Measurements from ENCODE around the gene POC1B. TPM values are rescaled to one million over a fixed set of nuclear protein-coding genes. Genes with fewer than 3 reads are reported as not detected.

Gene POC1B
- total RNA-seq, 4 donors from 2014 or later = 22.7 to 38.7 (median 25.1) TPM

- Histone ChIP-seq H3K4me1 (peaks cover 0 to 4% (median 0%) of the 10 kb centered on the region in 4 donors), H3K27me3 (no peaks in the 10 kb centered on the region), H3K4me3 (no peak overlapping the region), H3K36me3 (no peaks in the 10 kb centered on the region), H3K9me3 (no peaks in the 10 kb centered on the region), H3K27ac (no peak overlapping the region)
- 82 to 88% methylated on average over 4 of the region's 4 CpGs for WGBS, 2 donors
- TF ChIP-seq POLR2A (IDR thresholded peaks at IDR 0.05) = no peak
- TF ChIP-seq EP300 (IDR thresholded peaks at IDR 0.05) = no peak
- TF ChIP-seq CTCF (IDR thresholded peaks at IDR 0.05) = no peak
- no peak for DNase-seq (ENCODE audit: low spot score in 2 of 2)
Measured at GRCh38 chr12:89513544-89513943, 12.3 kb downstream of the POC1B start.

GRCh38 chr12:89507015-89507824 lies 18.6 kb downstream of the POC1B start:
- Histone ChIP-seq H3K4me3 (no peak overlapping the region), H3K9me3 (no peaks in the 10 kb centered on the region), H3K27ac (no peak overlapping the region), H3K4me1 (peaks cover 0 to 10% (median 0%) of the 10 kb centered on the region in 4 donors), H3K36me3 (no peaks in the 10 kb centered on the region), H3K27me3 (no peaks in the 10 kb centered on the region)
- no peak for DNase-seq (ENCODE audit: low spot score in 2 of 2)
- 62 to 67% methylated on average over 9 of the region's 9 CpGs for WGBS, 2 donors
- no peak for TF ChIP-seq EP300 (IDR thresholded peaks at IDR 0.05)
- TF ChIP-seq CTCF (IDR thresholded peaks at IDR 0.05) = no peak
- TF ChIP-seq POLR2A (IDR thresholded peaks at IDR 0.05) = no peak

- 4 to 69% methylated on average over 1 of the region's 1 CpG for WGBS, 2 donors
Measured at GRCh38 chr12:89506050-89506449, 19.8 kb downstream of the POC1B start.

GRCh38 chr12:89504560-89505346 lies 21.1 kb downstream of the POC1B start:
- Histone ChIP-seq H3K36me3 (no peaks in the 10 kb centered on the region), H3K27me3 (no peaks in the 10 kb centered on the region), H3K27ac (no peak overlapping the region), H3K4me1 (peaks cover 0 to 10% (median 0%) of the 10 kb centered on the region in 4 donors), H3K9me3 (no peaks in the 10 kb centered on the region), H3K4me3 (no peak overlapping the region)
- whole genome bisulfite sequencing, 2 donors = 87% methylated on average over 6 of the region's 6 CpGs
- DNase-seq (ENCODE audit: low spot score in 2 of 2) = no peak
- no peak for TF ChIP-seq POLR2A (IDR thresholded peaks at IDR 0.05)
- TF ChIP-seq CTCF (IDR thresholded peaks at IDR 0.05) = no peak
- TF ChIP-seq EP300 (IDR thresholded peaks at IDR 0.05) = no peak

More at GRCh38 chr12:89506050-89506449, 19.8 kb downstream of the POC1B start:
- Histone ChIP-seq H3K36me3 (no peaks in the 10 kb centered on the region), H3K4me1 (peaks cover 0 to 10% (median 0%) of the 10 kb centered on the region in 4 donors), H3K27me3 (no peaks in the 10 kb centered on the region), H3K27ac (no peak overlapping the region), H3K9me3 (no peaks in the 10 kb centered on the region), H3K4me3 (no peak overlapping the region)
- DNase-seq (ENCODE audit: low spot score in 2 of 2) = no peak
- TF ChIP-seq EP300 (IDR thresholded peaks at IDR 0.05) (no peak), POLR2A (IDR thresholded peaks at IDR 0.05) (no peak)

- no peaks in the 10 kb centered on the region for H3K9me3 ChIP-seq
- H3K4me1 ChIP-seq = peaks cover 0 to 13% (median 3%) of the 10 kb centered on the region in 4 donors
- H3K27ac ChIP-seq = no peak overlapping the region
- no peaks in the 10 kb centered on the region for H3K36me3 ChIP-seq
- H3K4me3 ChIP-seq = no peak overlapping the region
- no peaks in the 10 kb centered on the region for H3K27me3 ChIP-seq
- TF ChIP-seq CTCF (IDR thresholded peaks at IDR 0.05) = no peak
- no peak for TF ChIP-seq POLR2A (IDR thresholded peaks at IDR 0.05)
- no peak for TF ChIP-seq EP300 (IDR thresholded peaks at IDR 0.05)
- no peak for DNase-seq (ENCODE audit: low spot score in 2 of 2)
Measured at GRCh38 chr12:89501793-89502192, 24.1 kb downstream of the POC1B start.
